Thoracic aorta (tissue), 2 donors: Measurements from ENCODE around the gene RUFY4. TPM values are rescaled to one million over a fixed set of nuclear protein-coding genes. Genes with fewer than 3 reads are reported as not detected.

Experiments used
- ATAC-seq: fragments of 150-250 bp; one replicate; pipeline ENCODE4 v1.8.0; 2017; ENCODE audit warnings: low read depth; ENCODE audit not compliant: insufficient number of reproducible peaks, low FRiP score
- DNase-seq: peaks from one replicate; pipeline ENCODE4 v3.0.0-alpha.2; 2020; ENCODE audit warnings: low spot score
- H3K27ac ChIP-seq, 2 donors: fragments of 200-600 bp; sonication (generic); 1 replicate in 1 of 2; 2 replicates in 1 of 2; pipeline ENCODE4 v1.5.1; 2016; ENCODE audit warnings: mild to moderate bottlenecking in 2 of 2, moderate library complexity in 2 of 2
- H3K27me3 ChIP-seq: fragments of 200-600 bp; sonication (generic); replicated peaks from 2 replicates; pipeline ENCODE4 v1.6.0; 2016; ENCODE audit warnings: mild to moderate bottlenecking; ENCODE audit not compliant: insufficient read depth
- H3K36me3 ChIP-seq: fragments of 200-600 bp; sonication (generic); one replicate; pipeline ENCODE4 v1.5.1; 2016
- H3K4me1 ChIP-seq, 2 donors: fragments of 200-600 bp; sonication (generic); 1 replicate in 1 of 2; 2 replicates in 1 of 2; pipeline versions ENCODE4 v1.5.1 to v1.6.0; 2016; ENCODE audit warnings: low read depth in 2 of 2, mild to moderate bottlenecking in 1 of 2; ENCODE audit not compliant: control insufficient read depth in 1 of 2
- H3K4me3 ChIP-seq: fragments of 200-600 bp; sonication (generic); 2 replicates; pipeline ENCODE4 v1.5.1; 2016; ENCODE audit warnings: mild to moderate bottlenecking
- H3K9me3 ChIP-seq: fragments of 200-600 bp; sonication (generic); 2 replicates; pipeline ENCODE4 v1.5.1; 2016
- total RNA-seq, 2 donors: library from RNA; depleted of rRNA; stranded (reverse); fragments of >200 nt; gene quantifications; one replicate each; pipeline versions ENCODE4 v1.1.0 to v1.2.3, GENCODE V29; 2016
- TF ChIP-seq, protein P1 (sequence below): fragments of 200-600 bp; sonication (generic); IDR thresholded peaks from one replicate; pipeline ENCODE4 v1.5.1; 2019; ENCODE audit warnings: antibody characterized with exemption

The RUFY4 gene
- total RNA-seq, 2 donors from 2014 or later = 0.68 TPM; not detected in 1

DNA sequence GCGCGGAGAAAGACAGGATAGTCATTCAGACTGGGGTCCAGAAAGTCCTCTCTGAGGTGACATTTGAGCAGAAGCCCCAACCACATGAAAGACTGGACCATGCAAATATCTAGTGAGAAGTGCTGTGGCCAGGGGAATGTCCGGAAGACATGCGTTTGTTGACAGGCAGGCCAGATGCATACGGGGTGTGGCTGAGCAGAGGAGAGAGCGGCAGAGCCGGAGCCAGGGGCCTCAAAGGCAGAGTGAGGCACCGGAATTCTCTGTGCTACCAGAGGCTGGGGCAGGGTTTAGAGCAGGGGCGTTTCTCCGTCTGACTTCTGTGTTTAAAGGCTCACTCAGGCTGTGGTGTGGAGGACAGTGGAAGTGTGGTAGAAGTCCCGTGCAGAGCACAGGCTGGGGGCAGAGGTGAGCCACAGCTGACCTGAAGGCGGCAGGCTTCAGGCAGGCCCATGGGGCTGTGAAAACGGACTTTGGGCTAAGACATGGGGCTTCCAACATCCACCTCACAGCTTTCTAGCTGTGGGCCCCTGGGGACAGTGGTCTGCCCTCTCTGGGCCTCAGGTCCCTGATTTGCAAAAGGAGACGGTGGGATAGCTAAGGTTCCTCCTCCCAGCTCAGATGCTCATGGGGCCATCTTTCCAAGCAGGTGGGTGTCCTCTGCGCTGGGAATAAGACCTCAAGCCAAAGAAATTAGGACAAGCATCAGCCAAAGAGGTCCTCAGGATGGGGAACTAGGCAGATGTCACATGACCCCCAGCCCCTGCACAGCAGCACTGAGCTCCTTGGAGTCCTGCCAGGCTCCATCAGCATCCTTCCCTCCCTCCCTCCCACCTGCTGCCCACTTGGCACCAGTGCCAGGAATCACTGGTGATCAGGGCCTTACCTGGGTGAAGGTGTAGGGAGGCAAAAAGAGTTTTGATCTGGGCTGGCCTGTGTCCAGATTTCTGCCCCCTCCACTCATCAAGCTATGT, 11.2 kb downstream of the RUFY4 start:
- ATAC-seq (no peak), DNase-seq (no peak)
- Histone ChIP-seq H3K9me3 (no peaks in the 10 kb centered on the region), H3K27me3 (no peaks in the 10 kb centered on the region), H3K27ac (no peak overlapping the region), H3K36me3 (no peaks in the 10 kb centered on the region), H3K4me3 (no peak overlapping the region), H3K4me1 (no peaks in the 10 kb centered on the region)
- TF ChIP-seq, protein P1, sequence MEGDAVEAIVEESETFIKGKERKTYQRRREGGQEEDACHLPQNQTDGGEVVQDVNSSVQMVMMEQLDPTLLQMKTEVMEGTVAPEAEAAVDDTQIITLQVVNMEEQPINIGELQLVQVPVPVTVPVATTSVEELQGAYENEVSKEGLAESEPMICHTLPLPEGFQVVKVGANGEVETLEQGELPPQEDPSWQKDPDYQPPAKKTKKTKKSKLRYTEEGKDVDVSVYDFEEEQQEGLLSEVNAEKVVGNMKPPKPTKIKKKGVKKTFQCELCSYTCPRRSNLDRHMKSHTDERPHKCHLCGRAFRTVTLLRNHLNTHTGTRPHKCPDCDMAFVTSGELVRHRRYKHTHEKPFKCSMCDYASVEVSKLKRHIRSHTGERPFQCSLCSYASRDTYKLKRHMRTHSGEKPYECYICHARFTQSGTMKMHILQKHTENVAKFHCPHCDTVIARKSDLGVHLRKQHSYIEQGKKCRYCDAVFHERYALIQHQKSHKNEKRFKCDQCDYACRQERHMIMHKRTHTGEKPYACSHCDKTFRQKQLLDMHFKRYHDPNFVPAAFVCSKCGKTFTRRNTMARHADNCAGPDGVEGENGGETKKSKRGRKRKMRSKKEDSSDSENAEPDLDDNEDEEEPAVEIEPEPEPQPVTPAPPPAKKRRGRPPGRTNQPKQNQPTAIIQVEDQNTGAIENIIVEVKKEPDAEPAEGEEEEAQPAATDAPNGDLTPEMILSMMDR = no peak

DNA sequence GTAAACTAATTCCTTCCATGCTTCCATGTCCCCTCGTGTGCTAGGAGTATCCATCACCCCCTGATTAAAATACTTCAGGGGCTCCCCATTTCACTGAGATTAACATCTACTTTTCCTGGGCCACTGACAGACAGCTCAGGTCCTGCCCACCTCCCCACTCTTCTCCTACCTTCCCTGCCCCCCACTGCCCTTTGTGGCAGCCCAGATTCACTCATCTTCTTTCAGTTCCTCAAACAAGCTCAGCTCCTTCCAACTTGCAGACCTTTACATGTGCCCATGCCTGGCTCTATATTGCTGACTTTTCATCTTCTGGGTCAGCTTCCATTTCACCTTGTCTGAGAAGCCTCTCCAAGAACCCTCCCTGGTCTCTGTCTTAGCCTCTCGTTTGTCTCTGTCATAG, 12.0 kb downstream of the RUFY4 start:
- Histone ChIP-seq H3K36me3 (no peaks in the 10 kb centered on the region), H3K4me1 (no peaks in the 10 kb centered on the region), H3K9me3 (no peaks in the 10 kb centered on the region), H3K27me3 (no peaks in the 10 kb centered on the region), H3K4me3 (no peak overlapping the region), H3K27ac (no peak overlapping the region)
- TF ChIP-seq, protein P1 = no peak
- no peak for DNase-seq
- no peak for ATAC-seq

- DNase-seq (no peak), ATAC-seq (no peak)
- Histone ChIP-seq H3K27me3 (no peaks in the 10 kb centered on the region), H3K27ac (no peak overlapping the region), H3K4me3 (no peak overlapping the region), H3K4me1 (no peaks in the 10 kb centered on the region), H3K9me3 (peaks cover 5% of the 10 kb centered on the region), H3K36me3 (no peaks in the 10 kb centered on the region)
- TF ChIP-seq, protein P1 = no peak
These were observed 12.6 kb downstream of the RUFY4 start for GRCh38 chr2:218081695-218082094.

- ATAC-seq = no peak
- Histone ChIP-seq H3K4me1 (no peaks in the 10 kb centered on the region), H3K27ac (no peak overlapping the region), H3K36me3 (no peaks in the 10 kb centered on the region), H3K27me3 (no peaks in the 10 kb centered on the region), H3K4me3 (no peak overlapping the region), H3K9me3 (peaks cover 12% of the 10 kb centered on the region)
- TF ChIP-seq, protein P1 = no peak
- DNase-seq = no peak
These were observed 13.7 kb downstream of the RUFY4 start for GRCh38 chr2:218082586-218083351.

- TF ChIP-seq, protein P1 = no peak
- H3K27me3 ChIP-seq = no peaks in the 10 kb centered on the region
- H3K4me3 ChIP-seq = no peak overlapping the region
- no peak for DNase-seq
- no peaks in the 10 kb centered on the region for H3K4me1 ChIP-seq
- H3K36me3 ChIP-seq = no peaks in the 10 kb centered on the region
- H3K9me3 ChIP-seq = peaks cover 12% of the 10 kb centered on the region
- no peak overlapping the region for H3K27ac ChIP-seq
- ATAC-seq = no peak
These were observed 14.3 kb downstream of the RUFY4 start for GRCh38 chr2:218083352-218083676.
